ENCODE measurements around the gene KRTAP10-12. TPM values are rescaled to one million over a fixed set of nuclear protein-coding genes. Genes with fewer than 3 reads are reported as not detected.
"Not testable (repeated sequence)": the region's sequence is repeated elsewhere in the genome, so short reads cannot be mapped to it uniquely, and the experiment has no call there.

KRTAP10-12 gene
- total and polyA plus RNA-seq, 2 experiments from 2014 or later, result not detected

DNA sequence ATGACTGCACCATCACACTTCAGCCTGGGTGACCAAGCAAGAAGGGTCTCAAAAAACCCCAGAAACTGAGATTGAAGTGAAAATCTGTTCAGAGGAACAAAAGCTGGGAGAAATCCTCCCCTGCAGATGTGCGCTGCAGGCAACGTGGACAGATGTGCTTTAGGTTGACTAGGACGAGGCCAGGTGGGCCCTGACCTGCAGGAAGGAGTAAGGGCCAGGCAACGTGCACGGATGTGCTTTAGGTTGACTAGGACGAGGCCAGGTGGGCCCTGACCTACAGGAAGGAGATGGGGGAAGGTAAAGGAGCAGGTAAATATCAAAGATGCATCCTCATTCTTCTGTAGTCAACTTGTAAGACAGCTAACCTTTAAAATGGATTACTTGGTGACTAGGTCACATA lies 12.5 kb upstream of the KRTAP10-12 start:
- H3K9ac ChIP-seq, result no peak overlapping the region
- no peaks in the 10 kb centered on the region for H3K36me3 ChIP-seq (ENCODE audit: low read depth)
- TF ChIP-seq EZH2phosphoT487 (IDR thresholded peaks at IDR 0.05; ENCODE audit: insufficient read depth, low read depth) (no peak), EZH2 (IDR thresholded peaks at IDR 0.05; ENCODE audit: insufficient read depth, poor library complexity, severe bottlenecking) (no peak)
- no peaks in the 10 kb centered on the region for H3K9me3 ChIP-seq (ENCODE audit: low read depth)
- no peak overlapping the region for H3K4me3 ChIP-seq
- H3K4me2 ChIP-seq (ENCODE audit: unreplicated experiment), result no peak overlapping the region
- peaks cover 40% of the 10 kb centered on the region for H3K27me3 ChIP-seq (replicated peaks; ENCODE audit: insufficient read depth)
- no peaks in the 10 kb centered on the region for H3F3A ChIP-seq (ENCODE audit: insufficient read depth)
- H2AFZ ChIP-seq, result no peak overlapping the region
- in situ Hi-C loops (cut with MboI), result no loop called here
- H3K27ac ChIP-seq, result no peak overlapping the region
- H3K9me2 ChIP-seq (ENCODE audit: insufficient read depth), result no peaks in the 10 kb centered on the region
- H3K4me1 ChIP-seq (ENCODE audit: insufficient read depth), result no peaks in the 10 kb centered on the region
- H4K20me1 ChIP-seq (ENCODE audit: insufficient read depth), result no peaks in the 10 kb centered on the region
- no peaks in the 10 kb centered on the region for H3K79me2 ChIP-seq (ENCODE audit: insufficient read depth)
- no peak for DNase-seq
- 30 to 38% methylated on average over 6 of the region's 6 CpGs for WGBS, 2 experiments (ENCODE audit: low coverage in 1 of 2, low lambda C conversion rate in 2 of 2, missing lambda C conversion rate in 2 of 2)

- WGBS, 2 experiments (ENCODE audit: low coverage in 1 of 2, low lambda C conversion rate in 2 of 2, missing lambda C conversion rate in 2 of 2), result 18 to 52% methylated on average over 3 to 6 of the region's 6 CpGs
- H3K36me3 ChIP-seq (ENCODE audit: low read depth); in situ Hi-C loops (cut with MboI): not testable (repeated sequence)
These were observed 11.9 kb upstream of the KRTAP10-12 start for GRCh38 chr21:44685050-44685449.

GRCh38 chr21:44686000-44686781 lies 10.8 kb upstream of the KRTAP10-12 start:
- in situ Hi-C loops (cut with MboI), result no loop called here
- Histone ChIP-seq H3K4me1 (ENCODE audit: insufficient read depth) (no peaks in the 10 kb centered on the region), H4K20me1 (ENCODE audit: insufficient read depth) (no peaks in the 10 kb centered on the region), H3K9ac (no peak overlapping the region), H3K4me2 (ENCODE audit: unreplicated experiment) (no peak overlapping the region), H3K9me2 (ENCODE audit: insufficient read depth) (no peaks in the 10 kb centered on the region), H3K27me3 (replicated peaks; ENCODE audit: insufficient read depth) (peaks cover 33% of the 10 kb centered on the region), H3K36me3 (ENCODE audit: low read depth) (no peaks in the 10 kb centered on the region), H3K27ac (no peak overlapping the region), H3K4me3 (no peak overlapping the region), H3F3A (ENCODE audit: insufficient read depth) (no peaks in the 10 kb centered on the region), H3K79me2 (ENCODE audit: insufficient read depth) (no peaks in the 10 kb centered on the region), H3K9me3 (ENCODE audit: low read depth) (no peaks in the 10 kb centered on the region), H2AFZ (no peak overlapping the region)
- WGBS, 2 experiments (ENCODE audit: low coverage in 1 of 2, low lambda C conversion rate in 2 of 2, missing lambda C conversion rate in 2 of 2), result 4 to 11% methylated on average over 11 to 14 of the region's 14 CpGs
- DNase-seq, result no peak
- TF ChIP-seq EZH2phosphoT487 (IDR thresholded peaks at IDR 0.05; ENCODE audit: insufficient read depth, low read depth) (no peak), EZH2 (IDR thresholded peaks at IDR 0.05; ENCODE audit: insufficient read depth, poor library complexity, severe bottlenecking) (no peak)

More at GRCh38 chr21:44685050-44685449, 11.9 kb upstream of the KRTAP10-12 start:
- not testable (repeated sequence) for H3K9me3 ChIP-seq (ENCODE audit: low read depth); H3K4me3 ChIP-seq; H3K4me1 ChIP-seq (ENCODE audit: insufficient read depth); H3K9ac ChIP-seq; H3K4me2 ChIP-seq (ENCODE audit: unreplicated experiment); H3K79me2 ChIP-seq (ENCODE audit: insufficient read depth); H2AFZ ChIP-seq; H3K27ac ChIP-seq; H4K20me1 ChIP-seq (ENCODE audit: insufficient read depth); H3F3A ChIP-seq (ENCODE audit: insufficient read depth); DNase-seq; H3K9me2 ChIP-seq (ENCODE audit: insufficient read depth)
- H3K27me3 ChIP-seq (replicated peaks; ENCODE audit: insufficient read depth), result peaks cover 36% of the 10 kb centered on the region

DNA sequence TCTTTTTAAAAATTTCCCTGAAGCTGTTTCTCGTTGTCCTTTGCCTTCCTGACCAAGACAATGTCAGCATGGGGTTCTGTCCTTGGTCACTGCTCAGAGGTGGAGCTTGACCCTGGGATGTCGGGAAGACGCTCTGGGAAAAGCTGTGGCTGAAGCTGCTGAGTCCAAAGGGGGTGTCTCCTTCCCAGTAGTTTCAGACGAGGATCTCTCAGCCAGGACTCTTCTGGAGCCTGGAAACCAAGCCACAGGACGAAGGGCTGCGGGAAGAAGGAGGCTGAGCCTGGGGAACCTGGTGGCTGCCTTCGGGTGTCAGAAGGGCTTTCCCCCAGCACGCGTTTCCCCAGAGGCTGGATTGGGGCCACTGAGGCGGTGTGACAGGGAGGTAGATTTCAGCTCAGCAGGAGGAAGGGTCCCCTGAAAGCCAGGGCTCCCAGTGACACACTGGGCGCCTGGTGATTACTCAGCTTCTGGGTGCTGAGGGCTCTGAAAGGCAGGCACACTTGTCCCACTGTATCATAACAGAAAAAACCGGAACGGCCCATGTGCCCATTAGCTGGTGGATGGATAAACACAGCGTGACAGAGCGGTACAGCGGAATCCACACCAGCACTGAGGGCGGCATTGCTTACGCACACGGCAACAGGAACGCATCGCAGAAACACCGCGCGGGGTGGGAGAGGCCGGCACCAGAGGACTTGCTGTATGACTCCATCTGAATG lies 10.0 kb upstream of the KRTAP10-12 start:
- no peaks in the 10 kb centered on the region for H4K20me1 ChIP-seq (ENCODE audit: insufficient read depth)
- H3K27ac ChIP-seq, result no peak overlapping the region
- H2AFZ ChIP-seq, result no peak overlapping the region
- H3K9me2 ChIP-seq (ENCODE audit: insufficient read depth), result no peaks in the 10 kb centered on the region
- DNase-seq, result no peak
- no peaks in the 10 kb centered on the region for H3F3A ChIP-seq (ENCODE audit: insufficient read depth)
- no peaks in the 10 kb centered on the region for H3K36me3 ChIP-seq (ENCODE audit: low read depth)
- WGBS, 2 experiments (ENCODE audit: low coverage in 1 of 2, low lambda C conversion rate in 2 of 2, missing lambda C conversion rate in 2 of 2), result 38 to 40% methylated on average over 25 of the region's 25 CpGs
- no peak overlapping the region for H3K9ac ChIP-seq
- peaks cover 33% of the 10 kb centered on the region for H3K27me3 ChIP-seq (replicated peaks; ENCODE audit: insufficient read depth)
- TF ChIP-seq EZH2phosphoT487 (IDR thresholded peaks at IDR 0.05; ENCODE audit: insufficient read depth, low read depth) (no peak), EZH2 (IDR thresholded peaks at IDR 0.05; ENCODE audit: insufficient read depth, poor library complexity, severe bottlenecking) (no peak)
- no peaks in the 10 kb centered on the region for H3K79me2 ChIP-seq (ENCODE audit: insufficient read depth)
- no peak overlapping the region for H3K4me2 ChIP-seq (ENCODE audit: unreplicated experiment)
- no peak overlapping the region for H3K4me3 ChIP-seq
- in situ Hi-C loops (cut with MboI), result no loop called here
- H3K4me1 ChIP-seq (ENCODE audit: insufficient read depth), result no peaks in the 10 kb centered on the region
- H3K9me3 ChIP-seq (ENCODE audit: low read depth), result no peaks in the 10 kb centered on the region
